GM18870 (cell line): ENCODE measurements around the gene ARHGEF26.

ENCODE experiments used
- ATAC-seq: cut with Tn5 transposase; IDR thresholded peaks from one replicate; pipeline ENCODE4 v1.9.1; 2021; ENCODE audit warnings: moderate library complexity; ENCODE audit not compliant: unreplicated experiment

Gene ARHGEF26

GRCh38 chr3:154193000-154193615 lies 71.9 kb downstream of the ARHGEF26 start:
- ATAC-seq, result no peak

GRCh38 chr3:154194877-154195276 lies 73.7 kb downstream of the ARHGEF26 start:
- no peak for ATAC-seq

DNA sequence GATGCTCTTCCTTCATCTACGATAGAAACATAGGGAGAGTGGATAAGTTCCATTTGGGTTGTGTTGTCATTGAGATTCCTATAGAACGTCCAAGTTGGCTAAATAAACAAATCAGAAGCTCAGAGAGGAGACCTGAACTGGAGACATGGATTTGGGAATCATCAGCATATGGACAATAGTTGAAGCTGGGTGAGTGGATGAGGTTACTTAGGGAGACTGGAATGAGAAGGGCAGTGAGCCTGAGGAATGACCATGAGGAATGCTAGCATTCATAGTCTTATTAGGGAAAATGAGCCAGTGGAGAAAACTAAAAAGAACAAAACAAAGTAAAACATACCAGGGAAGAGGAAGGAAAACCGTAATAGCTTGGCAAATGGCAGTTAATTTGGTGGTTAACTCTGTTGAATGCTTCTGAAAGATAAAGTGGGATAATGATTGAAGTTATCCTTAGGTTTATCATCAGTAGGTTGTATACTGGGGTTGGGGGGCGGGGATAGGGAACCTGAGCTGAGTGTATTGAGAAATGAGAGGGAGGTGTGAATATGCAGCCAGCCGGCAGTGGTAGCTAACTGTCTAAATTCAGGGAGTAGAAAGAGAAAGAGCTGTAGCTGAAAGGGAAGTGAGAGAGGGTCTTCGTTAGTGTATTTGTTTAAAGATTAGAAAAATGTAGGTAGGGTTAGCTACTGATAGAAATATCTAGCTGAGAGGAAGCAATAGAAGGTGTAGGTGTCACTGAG lies 74.6 kb downstream of the ARHGEF26 start:
- ATAC-seq, result no peak

- no peak for ATAC-seq
These were observed 76.6 kb downstream of the ARHGEF26 start for GRCh38 chr3:154197751-154198150.

- no peak for ATAC-seq
These were observed 88.3 kb downstream of the ARHGEF26 start for GRCh38 chr3:154209499-154209898.

DNA sequence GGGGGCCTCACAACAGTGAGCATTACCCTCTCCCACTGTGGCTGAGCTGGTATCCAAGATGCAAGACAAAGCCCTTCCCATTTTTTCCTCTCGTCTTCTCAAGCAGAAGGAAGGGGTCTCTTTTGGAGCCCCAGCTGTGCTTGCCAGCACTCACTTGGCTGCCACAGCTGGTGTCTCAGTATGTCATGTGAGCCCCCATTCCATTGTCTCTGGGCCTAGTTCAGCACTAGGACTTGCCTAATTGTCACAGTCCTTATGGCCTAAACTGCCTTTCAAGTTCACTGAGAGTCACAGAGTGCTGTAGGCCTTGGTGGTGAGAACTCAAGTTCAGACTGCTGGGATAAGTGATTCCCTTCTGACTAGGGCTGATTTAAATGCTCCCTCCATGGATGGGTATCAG lies 89.8 kb downstream of the ARHGEF26 start:
- ATAC-seq, result no peak

DNA sequence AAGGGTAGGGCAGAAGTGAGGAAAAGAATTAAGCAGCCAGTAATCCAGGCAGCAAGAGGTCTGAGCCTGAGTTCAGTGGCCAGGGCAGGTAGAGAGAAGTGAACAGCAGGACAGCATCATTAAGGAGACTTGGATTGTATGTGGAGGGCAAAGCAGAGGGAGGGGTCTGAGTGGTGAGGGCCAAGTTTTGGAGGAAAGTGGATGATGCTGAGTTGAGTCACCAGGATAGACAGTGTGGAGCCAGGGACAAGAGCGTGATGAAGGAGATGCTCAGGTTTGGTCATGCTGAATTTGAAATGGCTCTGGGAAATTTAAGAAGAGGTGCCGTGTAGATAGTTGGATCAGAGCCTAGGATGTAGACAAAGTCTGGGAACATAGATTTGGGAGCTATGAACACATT lies 93.1 kb downstream of the ARHGEF26 start:
- ATAC-seq, result no peak

DNA sequence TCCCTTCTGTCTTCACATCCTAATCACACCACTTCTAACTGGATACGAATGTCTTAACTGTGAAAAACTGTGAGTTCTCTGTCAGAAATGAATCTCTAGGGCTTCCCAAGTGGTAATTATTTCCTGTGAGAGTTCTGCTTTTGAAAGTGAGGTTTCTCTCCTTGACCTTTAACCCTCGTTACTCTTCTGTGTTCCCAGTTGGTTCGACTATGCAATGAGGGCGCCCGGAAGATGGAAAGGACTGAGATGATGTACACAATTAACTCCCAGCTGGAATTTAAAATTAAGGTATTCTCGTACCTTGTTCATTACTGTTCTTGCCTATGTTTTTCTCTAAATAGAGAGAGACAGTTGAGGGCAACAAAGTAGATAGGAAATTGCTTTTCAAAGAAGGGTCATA lies 96.5 kb downstream of the ARHGEF26 start:
- ATAC-seq, result no peak

DNA sequence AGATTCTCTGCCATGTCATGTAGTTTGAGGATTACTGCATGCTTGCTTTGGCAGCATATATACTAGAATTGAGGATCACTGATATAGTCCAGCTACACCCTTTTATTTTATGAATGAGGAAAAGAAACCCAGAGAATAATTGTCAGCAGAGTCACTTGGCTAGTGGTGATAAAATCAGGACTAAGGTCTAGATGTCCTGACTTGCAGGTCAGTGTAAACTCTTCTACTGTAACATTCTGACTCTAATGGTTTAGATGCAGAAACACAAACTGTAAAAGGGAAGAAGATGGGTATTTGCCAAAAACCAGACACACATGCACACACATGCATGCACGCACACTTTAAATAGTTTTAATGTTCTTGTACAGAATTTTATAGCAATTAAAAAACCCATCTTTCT lies 97.5 kb downstream of the ARHGEF26 start:
- no peak for ATAC-seq

GRCh38 chr3:154220462-154220861 lies 99.3 kb downstream of the ARHGEF26 start:
- ATAC-seq, result no peak

DNA sequence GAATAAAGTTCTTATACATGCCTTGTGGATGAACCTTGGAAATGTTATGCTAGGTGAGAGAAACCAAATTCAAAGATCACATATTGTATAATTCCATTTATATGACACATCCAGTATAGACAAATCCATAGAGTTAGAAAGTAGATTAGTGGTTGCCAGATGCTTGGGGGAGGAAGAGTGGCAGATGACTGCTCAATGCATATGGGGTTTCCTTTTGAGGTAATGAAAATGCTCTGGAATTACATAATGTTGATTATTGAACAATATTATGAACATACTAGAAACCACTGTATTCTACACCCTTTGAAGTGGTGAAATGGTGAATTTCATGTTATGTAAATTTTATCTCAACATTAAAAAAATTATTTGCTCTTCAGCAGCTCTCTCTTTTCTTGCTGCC lies 102.3 kb downstream of the ARHGEF26 start:
- no peak for ATAC-seq

DNA sequence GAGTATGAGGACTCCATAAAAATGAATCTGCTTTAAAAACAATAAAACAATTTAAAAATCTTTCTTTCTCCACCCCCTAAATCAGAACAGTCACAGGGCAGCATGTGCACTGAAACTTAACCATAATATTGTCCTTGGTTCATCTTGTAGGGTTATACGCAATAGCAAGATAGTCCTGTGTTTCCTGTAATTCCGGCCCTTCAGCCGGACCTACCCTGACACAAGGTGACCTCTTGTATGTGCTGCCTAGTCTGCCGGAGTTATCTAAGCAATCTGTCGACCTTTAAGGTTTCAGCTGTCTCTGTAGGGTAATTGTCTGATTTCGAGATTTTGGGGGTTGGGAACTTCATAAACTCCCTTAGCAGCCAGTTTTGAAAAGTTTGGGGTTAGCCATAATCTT lies 103.2 kb downstream of the ARHGEF26 start:
- ATAC-seq, result no peak

GRCh38 chr3:154224866-154225265 lies 103.7 kb downstream of the ARHGEF26 start:
- no peak for ATAC-seq

- no peak for ATAC-seq
These were observed 104.3 kb downstream of the ARHGEF26 start for GRCh38 chr3:154225536-154225935.

- no peak for ATAC-seq
These were observed 106.3 kb downstream of the ARHGEF26 start for GRCh38 chr3:154227531-154227930.

DNA sequence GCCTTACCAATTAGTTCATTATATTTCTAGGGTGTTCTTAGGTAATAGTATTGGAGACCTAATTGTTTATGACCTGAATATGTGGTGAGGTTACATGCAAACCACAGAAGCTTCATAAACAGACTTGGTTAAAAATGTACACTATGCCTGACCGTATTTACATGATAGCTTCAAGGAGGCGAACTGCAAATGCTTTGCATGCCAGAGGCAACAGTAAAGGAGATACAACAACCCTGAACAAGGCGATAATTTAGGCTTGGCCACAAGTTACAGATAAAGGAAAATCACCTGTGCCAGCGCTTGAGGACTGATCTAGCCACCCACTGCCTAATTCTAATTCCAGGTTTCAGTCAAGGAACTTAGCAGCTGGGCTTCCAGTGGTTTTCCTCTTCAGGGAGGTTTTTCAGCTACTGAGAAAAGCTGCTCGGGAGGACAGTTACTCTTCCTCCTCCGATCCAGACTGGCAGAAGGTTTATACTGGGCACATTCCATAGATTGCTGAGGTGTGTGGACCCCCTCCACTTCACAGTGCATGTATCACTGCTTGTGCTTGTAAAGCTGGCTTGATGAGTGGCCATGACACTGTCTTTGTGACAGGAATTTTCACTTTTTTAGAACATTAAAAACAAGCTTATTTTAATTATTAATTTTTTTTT lies 107.5 kb downstream of the ARHGEF26 start:
- ATAC-seq, result no peak

- ATAC-seq, result no peak
These were observed 108.0 kb downstream of the ARHGEF26 start for GRCh38 chr3:154229217-154229590.

GRCh38 chr3:154235330-154235729 lies 114.1 kb downstream of the ARHGEF26 start:
- ATAC-seq, result no peak

GRCh38 chr3:154236331-154236730 lies 115.1 kb downstream of the ARHGEF26 start:
- ATAC-seq, result no peak

- no peak for ATAC-seq
These were observed 119.0 kb downstream of the ARHGEF26 start for GRCh38 chr3:154240235-154240634.

DNA sequence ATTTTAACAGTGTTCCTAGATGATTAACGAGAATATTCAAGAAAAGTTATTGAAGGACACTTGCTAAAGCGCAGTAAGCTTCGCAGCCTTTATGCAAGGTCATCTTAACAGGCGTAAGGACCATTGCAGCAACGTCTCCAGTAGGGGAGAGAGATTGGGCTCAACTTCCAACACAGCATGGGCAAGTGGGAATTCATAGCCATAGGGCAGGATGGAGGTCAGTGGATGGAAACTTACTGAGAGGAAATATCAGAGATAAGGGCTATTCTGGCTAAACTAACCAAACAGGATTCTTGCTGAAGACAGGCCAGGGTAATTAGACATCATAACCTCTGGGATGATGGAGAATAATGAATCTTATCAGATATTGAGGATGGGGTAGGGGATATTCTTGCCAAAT lies 120.3 kb downstream of the ARHGEF26 start:
- ATAC-seq, result no peak

- no peak for ATAC-seq
These were observed 121.6 kb downstream of the ARHGEF26 start for GRCh38 chr3:154242766-154243165.
